Islet precursor cell (in vitro differentiated cells): ENCODE data around the gene ARMH4.

Experiments used
- DNase-seq: peaks from one replicate; pipeline ENCODE4 v3.0.0-alpha.2; 2018

The ARMH4 gene, protein sequence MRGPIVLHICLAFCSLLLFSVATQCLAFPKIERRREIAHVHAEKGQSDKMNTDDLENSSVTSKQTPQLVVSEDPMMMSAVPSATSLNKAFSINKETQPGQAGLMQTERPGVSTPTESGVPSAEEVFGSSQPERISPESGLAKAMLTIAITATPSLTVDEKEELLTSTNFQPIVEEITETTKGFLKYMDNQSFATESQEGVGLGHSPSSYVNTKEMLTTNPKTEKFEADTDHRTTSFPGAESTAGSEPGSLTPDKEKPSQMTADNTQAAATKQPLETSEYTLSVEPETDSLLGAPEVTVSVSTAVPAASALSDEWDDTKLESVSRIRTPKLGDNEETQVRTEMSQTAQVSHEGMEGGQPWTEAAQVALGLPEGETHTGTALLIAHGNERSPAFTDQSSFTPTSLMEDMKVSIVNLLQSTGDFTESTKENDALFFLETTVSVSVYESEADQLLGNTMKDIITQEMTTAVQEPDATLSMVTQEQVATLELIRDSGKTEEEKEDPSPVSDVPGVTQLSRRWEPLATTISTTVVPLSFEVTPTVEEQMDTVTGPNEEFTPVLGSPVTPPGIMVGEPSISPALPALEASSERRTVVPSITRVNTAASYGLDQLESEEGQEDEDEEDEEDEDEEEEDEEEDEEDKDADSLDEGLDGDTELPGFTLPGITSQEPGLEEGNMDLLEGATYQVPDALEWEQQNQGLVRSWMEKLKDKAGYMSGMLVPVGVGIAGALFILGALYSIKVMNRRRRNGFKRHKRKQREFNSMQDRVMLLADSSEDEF

DNA sequence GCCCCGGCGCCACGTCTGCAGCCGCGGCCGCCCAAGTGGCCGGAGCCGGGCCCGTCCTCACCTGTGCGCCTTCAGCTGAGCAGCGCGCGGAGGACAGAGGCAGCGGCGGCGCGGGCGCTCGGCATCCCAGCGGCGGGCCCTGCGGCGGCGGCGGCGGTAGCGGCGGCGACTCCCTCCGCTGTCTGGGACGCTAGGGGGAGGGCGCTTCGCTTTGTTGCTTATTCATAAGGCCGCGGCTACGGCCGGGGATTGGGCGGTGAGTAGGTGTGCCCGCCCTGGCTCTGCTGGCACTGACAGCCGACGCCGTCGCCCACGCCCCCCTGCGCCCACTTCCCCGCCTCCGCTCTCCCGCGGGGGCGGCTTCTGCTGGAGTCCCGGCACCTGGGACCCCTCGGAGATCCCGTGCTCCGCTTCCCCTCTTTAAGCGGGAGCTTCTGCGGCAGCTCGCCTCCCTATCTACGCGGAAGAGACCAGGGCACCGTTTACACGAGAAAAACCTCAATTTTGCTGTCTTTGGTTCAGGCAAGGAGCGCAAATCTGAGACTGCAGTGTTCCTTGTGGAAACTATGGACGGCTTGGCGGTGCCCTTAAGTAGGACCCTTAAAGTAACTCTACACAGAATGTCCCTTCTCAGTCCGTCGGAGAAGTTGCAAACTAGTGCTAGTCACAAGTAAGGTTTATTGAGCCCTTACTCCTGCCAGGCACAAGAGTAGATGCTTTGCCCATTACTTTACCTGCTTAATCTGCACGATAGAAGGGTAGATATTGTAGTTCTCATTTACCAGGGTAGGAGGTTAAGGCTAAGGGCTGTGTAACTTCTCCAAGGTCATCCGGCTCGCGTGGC, at the start of gene ARMH4:
ARMH4 (minus strand) TSS at position 200 of the 844 bp plus-strand sequence. CDS start 12,855 bp downstream, outside the sequence.
- peak; percentile 95 for DNase-seq

DNA sequence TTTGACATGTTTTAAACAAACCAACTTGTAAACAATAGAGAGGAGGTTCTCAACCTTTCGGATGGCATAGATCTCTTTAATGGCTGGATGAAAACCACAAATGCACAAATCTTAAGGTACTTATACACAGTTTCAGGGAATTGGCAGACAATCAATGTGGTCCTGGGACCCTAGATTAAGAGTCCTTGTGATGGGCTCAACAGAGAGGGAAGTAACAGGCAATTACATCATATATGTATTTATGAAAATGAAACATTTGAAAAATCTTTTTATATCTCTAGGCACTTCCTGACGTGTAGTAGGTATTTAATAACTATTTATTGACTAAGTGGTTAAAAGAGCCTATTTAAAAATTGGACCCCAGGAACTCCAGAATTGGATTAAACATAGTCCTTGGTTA, 48.8 kb upstream of the ARMH4 start:
- DNase-seq: no peak

DNA sequence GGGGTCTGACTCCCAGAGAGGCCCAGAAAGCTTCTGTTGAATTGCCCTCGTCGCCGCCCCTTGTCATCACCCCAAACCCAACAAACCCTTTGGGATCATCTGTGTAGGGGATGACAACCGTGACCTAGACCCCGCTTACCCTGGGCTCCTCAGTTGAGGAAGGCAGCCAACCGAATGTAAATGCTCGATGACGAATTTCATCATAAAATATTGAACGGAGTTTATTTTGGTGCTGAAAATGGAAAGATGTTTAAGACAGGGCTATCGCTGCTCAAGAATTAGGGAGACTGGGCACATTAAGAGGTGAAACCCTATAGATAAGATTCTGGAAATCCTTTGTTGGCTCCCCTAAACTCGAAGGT, 48.4 kb upstream of the ARMH4 start:
- no peak for DNase-seq

DNA sequence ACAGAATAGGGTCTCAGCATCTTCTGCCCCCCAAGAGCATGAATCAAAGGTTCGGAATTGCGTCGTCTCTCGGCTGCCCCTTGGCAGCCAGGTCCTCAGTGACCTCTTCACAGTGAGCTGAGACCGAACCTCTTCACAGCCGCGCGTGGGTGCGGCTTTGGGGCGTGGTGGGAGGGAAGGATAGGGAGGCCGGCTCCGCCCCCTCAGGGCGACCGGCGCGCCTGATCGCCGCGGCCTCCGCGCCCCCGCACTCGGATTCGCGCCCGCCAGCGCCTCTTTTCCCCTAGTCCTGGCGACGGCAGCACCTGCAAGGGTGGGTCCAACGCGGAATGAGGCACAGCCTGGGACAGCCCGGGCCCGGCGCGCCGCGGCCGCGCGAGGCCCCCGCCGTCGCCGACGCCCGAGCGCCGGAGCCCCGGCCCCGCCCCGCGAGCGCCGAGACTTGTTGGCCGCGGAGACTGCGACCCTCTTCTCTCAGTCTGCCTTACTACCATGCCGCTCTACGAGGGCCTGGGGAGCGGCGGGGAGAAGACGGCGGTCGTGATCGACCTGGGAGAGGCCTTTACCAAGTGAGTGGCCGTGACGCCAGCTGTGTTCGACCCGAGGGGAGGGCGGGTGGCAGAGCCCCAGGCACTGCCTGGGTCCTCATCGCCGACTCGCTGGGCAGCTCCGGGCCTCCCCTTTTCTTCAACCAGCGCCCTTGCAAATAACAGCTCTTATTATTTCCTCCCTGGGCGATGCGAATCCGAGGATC, 47.9 kb upstream of the ARMH4 start, which contains the start of gene ACTR10:
ACTR10 (plus strand) TSS at position 424 of the 754 bp plus-strand sequence; CDS start at position 493, 69 bp downstream.
- peak; percentile 91 for DNase-seq

DNA sequence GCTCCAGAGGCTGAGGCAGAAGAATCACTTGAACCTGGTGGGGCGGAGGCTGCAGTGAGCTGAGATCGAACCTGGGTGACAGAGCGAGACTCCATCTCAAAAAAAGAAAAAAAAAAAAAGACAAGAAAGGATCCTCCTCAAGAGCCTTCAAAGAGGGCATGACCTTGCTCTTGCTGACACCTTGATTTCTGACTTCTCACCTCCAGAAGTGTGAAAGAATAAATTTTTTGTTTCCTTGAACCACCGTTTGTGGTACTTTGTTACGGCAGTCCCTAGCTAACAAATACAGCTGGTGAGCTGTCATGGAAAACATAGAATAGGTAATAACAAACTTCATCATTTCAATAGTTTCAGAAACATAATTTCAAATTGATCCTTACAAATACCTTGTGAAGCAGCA, 46.1 kb upstream of the ARMH4 start:
- no peak for DNase-seq

DNA sequence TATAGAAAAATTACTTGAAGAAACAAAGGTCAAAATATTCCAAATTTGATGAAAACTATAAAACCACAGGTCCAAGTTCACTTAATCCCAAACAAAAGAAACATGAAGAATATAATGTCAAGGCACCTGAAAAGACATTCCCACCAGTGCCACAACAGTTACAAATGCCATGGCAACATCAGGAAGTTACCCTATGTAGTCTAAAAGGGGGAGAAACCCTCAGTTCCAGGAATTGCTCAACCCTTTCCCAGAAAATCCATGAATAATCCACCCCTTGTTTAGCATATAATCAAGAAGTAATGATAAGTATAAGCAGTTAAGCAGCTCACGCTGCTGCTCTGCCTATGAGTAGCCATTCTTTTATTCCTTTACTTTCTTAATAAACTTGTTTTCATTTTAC, 44.2 kb upstream of the ARMH4 start:
- no peak for DNase-seq

DNA sequence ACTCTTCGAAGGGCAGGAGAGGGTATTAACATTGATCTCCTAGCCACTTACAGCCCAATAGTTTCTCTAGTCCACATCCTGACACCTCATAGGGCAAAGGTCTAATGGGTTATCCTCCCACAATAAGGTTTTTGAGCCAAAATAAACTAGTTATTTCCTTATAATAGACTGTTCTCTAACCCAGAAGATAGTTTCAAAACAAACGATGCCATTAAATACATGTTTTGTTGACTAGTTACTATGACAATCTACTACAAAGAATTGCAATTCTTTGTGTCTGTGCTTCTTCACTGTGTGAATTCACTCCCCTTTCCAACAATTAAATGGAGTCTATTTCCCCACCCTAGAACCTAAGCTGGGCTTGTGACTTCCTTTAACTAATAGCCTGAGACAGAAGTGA, 41.5 kb upstream of the ARMH4 start:
- no peak for DNase-seq

DNA sequence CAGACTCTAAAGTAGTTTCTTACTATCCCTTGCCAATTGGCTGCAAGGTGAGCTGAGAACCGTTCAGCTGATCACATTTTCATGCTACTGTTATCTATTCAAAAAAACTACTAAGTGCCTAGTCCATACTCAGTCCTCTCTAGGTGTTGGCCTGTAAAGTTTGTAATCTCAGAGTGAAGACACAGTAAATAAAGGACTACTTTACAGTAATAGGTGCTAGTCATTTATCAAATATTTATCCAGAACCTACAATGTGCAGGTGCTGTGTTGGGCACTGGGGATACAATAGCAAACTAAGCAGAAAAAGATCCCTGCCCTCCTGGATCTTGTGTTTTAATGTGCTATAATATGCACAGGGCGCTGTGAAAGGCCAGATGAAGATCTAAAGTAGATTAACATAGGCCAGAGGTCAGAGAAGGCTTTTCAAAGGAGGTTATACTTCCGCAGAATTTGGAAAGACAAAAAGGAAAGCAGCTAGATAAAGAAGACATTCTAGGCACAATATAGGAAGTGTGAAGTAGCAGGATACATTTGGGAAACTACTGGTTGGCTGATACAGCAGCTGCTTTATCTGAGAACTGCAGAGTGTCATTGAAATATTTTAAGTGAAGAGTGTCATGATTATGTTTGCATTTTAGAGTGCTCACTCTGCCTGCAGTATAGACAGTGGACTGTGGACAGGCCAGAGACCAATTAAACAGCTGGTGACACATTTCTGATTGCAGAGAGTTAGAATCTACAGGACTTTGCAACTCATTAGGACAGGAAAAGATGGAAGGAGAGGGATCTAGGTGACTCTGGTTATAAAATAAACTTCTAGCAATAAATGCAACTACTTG, 40.0 kb upstream of the ARMH4 start:
- no peak for DNase-seq

DNA sequence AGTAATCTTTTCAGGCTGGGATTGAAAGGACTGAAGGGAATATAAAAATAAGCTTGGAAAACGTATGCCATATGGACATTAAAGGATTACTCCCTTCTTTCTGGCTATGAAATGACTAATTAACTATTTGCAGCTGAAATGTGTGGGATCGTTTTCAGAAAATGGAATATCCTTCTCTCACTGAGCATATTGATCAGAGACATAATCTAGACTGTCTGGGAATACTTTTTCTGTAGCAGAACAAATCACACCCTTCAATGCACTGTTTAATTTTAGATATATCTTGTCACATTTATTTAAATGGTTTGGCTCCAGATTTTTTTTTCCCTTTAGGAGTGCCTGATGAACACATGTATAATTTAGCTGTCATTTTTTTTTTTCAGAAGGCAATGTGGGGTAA, 37.2 kb upstream of the ARMH4 start:
- no peak for DNase-seq

DNA sequence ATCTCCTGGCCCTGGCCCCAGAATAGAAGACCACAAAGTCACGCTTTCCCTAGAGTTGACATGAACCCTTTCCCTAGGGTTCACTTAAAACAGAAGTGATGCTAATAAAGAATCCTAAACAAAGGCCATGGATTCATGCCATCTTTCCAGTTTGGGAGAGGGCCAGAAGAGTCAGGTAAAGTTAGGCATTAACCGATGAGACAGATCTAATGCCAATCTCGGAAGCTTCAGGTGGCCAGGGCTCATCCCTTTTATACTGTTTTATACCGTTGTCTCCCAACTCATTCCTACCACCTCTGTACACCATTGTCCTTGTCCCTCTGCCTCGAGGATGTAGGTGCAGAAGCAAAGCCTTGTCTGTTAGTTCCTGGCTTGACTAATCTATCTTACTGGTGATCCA, 25.1 kb upstream of the ARMH4 start:
- DNase-seq: no peak

DNA sequence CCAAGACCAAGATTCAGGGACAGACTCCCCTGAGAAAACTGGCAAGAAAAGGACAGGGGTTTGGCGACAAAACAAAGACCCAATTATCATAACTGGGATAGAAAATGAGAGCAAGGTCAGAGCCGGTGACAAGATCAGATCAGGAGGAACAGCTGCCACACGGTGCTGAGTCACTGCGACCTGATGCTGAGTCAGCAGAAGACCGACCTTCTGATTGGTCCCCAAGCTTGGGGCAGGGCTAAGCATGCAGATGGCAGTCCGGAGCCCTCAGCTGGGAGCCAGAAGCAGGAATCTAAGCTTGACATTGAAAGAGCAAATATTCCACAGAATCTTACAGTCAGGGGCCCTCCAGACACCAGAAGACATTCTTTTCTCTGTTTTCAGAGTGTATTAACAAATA, 19.1 kb upstream of the ARMH4 start:
- DNase-seq: peak; percentile 96

DNA sequence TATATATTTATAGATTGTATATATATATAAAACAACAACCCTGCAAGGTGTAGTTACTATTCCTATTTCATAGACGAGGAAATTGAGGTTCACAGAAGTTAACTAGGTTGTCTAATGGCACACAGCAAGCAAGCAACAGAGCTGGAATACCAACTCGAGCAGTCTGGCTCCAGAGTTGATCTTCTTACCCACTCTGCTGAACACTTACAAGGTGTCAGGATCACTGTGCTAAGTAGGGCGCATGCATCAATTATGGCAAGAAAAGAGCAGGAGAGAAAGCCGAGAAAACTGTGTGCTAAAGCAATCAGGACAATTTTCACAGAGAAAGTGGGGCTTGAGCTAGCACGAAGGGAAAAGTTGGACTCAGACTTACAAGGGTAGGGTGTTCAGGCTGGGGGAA, 15.9 kb upstream of the ARMH4 start:
- no peak for DNase-seq

DNA sequence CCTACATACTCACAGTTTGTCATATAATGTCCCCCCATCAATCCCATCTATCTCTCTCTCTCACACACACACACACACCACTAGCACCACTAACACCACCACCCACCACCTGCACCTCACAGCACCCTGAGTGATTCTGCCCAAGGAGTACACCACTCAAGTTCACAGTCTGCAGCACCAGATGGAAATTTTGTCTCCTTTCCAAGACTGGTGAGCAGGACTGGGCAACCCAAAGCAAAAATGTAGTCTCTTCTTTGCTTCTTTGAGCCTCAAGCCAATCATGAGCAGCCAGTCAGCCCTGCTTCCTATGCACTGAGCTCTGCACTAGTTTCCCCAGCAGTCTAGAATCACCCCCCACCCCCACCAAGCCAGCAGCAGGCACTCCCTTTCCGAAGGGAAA, 15.0 kb upstream of the ARMH4 start:
- DNase-seq: no peak

DNA sequence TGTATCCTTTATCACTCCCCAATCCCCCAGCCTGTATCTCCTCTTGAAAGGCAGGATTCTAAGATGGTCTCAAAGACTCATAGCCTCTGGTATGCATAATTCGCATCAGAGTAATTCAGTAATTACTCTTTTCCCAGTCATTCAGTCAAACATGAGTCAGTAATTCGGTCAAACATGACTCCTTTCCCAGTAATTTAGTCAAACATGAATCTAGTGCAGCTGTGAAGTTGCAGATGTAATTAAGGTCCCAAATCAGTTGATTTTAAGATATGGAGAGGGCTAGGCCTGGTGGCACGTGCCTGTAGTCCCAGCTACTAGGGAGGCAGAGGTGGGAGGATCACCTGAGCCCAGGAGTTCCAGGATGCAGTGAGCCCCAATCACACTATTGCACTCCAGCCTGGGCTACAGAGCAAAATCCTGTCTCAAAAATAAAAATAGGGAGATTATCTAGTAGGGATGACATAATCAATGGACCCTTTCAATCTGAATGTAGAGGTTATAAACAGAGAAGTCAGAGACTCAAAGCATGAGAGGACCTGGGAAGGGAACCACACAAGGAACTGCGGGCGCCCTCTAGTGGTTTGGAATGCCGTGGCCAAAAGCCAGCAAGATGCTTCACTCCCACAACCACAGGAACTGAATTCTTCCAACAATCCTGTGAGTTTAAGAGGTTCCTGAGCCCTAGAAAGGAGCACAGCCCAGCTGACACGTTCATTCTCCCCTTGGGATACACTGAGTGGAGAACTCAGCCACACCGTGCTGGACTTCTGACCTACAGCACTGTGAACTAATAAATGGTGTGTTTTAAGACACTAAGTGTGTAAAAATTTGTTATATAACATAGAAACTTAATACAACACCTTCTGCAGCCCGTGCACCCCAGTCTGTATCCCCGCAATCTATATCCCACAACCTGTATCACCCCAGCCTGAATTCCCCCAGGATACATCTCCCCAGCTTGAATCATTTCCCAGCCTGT, 14.3 kb upstream of the ARMH4 start:
- DNase-seq: peak; percentile 85

DNA sequence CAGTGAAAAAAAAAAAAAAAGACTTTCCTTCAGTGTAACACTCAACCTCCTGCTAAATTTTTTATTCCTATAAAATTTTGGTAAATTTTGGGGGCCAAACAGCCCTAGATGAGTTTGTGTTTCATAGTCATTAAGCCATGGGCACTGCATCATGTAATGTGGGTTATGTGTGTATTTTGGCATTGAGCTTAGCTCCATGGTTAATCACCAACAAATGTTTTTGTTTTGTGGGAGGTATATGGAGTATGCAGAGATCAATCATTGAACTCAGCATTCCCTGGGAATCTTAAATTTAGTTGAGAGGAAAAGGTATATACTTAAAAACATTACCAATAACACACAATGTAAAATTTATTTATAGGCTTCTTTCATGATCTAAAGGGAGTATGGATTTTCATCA, 8.5 kb upstream of the ARMH4 start:
- no peak for DNase-seq

DNA sequence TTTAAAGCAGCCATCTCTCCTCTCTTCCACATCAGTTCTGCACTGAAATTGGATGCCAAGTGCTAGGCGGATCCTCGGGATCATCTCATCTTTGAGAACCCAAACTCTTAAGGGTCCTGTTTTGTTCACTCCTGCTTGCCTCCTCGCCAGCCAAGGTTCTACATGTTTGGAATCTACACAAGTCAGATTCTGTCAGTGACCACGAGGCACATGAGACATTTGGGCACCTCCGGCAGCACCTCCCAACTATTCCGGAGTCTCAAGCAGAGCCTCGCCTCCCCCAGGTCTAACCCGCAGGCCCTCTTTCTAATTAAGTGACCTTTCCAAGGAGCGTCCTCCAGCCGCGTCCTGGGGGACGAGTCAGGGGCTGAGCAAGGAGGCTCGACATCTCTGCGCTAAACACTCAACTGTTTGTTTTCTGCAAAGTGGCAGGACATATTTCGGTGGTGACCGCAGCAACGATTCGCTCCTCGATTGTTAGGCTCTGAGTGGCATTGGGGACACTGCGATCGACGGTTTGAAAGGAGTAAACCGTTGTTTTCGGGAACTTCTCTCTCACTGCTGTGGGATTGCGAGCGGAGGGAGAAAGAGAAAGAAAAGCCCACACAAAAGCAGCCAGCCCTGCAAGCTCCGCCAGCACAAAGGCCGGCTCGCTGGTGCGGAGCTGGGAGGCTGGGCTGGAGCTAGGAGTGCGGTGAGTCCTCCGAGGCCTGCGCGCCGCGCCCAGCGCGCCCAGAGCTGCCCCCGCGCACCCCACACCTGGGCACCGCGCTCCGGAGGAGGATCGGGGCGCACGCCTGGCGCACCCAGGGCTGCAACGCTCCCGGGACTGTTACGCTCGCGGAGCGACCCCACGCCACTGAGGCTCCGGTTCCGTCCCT, 640 bp downstream of the ARMH4 start:
- DNase-seq: peak; percentile 73

DNA sequence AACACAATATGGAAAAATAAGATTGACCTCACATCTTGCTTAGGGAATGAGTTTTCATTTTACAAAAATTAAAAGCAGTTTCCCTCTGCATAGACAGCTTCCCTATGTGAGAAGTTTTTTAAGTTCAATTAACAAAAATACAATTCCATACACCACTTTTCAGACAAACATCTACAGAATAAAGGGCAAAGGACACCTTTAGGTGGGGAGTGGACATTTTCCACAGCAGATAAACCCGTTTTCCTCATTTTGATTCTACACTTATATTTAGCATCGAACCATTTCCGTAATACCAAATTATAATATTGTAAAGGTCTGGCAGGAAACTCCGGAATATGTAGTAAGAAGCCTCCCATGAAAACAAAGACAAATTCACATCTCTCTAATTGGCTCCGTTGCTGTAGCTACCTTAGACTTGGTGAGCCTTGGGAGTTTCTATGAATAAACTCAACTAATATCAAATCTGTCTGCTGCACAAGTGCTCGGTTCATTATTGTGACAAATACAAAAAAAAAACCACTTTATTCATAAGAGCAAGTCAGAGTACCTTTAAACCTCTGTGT, 1.7 kb downstream of the ARMH4 start:
- DNase-seq: no peak

DNA sequence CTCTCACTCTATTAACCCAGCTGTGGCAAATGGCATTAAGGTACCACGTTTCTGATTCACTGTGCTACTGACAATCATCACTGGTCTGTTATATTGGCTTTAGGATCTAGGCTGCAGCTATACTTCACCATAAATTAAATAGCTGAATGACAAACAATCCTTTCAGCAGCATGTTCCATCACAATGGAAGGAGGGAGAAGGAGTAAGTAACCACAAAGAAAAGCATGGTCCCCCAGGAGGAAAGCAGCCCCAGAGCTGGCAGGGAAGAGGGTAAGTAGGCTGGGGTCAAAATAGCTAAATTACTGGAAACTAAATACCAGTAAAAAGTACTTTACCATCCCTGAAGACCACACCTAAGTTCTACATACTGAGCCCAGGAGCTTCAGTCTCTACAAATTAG, 2.8 kb downstream of the ARMH4 start:
- no peak for DNase-seq

DNA sequence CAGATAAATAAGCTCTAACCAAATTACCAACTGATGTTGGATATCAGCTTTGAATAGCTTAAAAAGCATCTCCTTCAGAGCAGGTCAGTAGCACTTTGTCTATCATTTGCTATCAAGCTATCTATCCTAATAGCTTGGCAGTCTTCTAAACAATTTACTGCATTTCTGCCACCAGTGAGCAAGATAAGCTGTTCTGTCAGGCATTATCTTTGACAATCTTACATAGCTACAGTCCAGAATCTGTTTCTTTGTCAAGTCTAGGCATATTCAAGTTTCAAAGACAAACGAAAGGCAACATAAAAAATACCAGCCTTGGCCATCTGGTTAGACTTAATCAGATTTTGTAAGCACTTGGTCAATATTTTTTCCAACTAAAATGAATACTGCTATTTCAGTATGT, 5.6 kb downstream of the ARMH4 start:
- DNase-seq: no peak
